ENCODE results near the gene IFTAP. TPM values are rescaled to one million over a fixed set of nuclear protein-coding genes. Genes with fewer than 3 reads are reported as not detected.

IFTAP gene
- total RNA-seq, 1 experiment from 2014 or later, result 4.1 TPM

DNA sequence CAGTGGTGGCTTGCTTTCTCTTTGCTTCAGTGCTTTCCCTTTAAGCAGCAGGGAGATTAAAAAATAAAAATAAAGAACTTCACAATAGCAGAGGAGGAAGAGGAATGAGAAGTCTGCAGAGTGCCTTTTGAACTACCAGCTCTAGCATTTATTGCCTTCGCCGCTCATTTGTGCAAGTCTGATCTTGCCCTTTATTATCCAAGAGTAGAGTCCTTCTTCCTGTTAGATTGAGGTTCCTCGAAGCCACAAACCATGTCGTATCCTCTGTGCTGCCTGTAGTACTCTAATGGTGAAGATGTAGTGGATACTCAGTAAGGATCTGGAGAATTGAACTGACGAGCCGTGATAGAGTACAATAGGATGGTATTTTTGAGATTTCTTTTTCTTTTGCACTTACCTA is 105.0 kb downstream of the IFTAP start:
- Mint-ChIP-seq H3K27ac (no peak overlapping the region), H3K4me1 (peaks cover 23% of the 10 kb centered on the region), H3K27me3 (ENCODE audit: low read depth) (no peaks in the 10 kb centered on the region; the same call in none of the 2 replicates), H3K9me3 (peaks cover 79% of the 10 kb centered on the region), H3K36me3 (peaks cover 54% of the 10 kb centered on the region), H3K4me3 (no peak overlapping the region)
- ATAC-seq (no peak), DNase-seq (ENCODE audit: low spot score) (no peak)
- POLR2A ChIA-PET, result no interaction called here
- CTCF ChIA-PET, result no interaction called here
- TF ChIP-seq TCF7 (CRISPR knock-in tag; IDR thresholded peaks at IDR 0.05; ENCODE audit: low read depth) (no peak), FOXP1 (CRISPR knock-in tag; IDR thresholded peaks at IDR 0.05; ENCODE audit: borderline replicate concordance) (no peak), MXD4 (CRISPR knock-in tag; IDR thresholded peaks at IDR 0.05; ENCODE audit: borderline replicate concordance) (no peak), ZNF532 (CRISPR knock-in tag; IDR thresholded peaks at IDR 0.05; ENCODE audit: borderline replicate concordance) (no peak), GABPB1 (CRISPR knock-in tag; IDR thresholded peaks at IDR 0.05) (no peak), STAT6 (CRISPR knock-in tag; conservative IDR thresholded peaks at IDR 0.05; ENCODE audit: low read depth) (no peak), ZBTB21 (CRISPR knock-in tag; IDR thresholded peaks at IDR 0.05; ENCODE audit: borderline replicate concordance) (no peak), SOX15 (CRISPR knock-in tag; IDR thresholded peaks at IDR 0.05) (no peak), ZNF138 (CRISPR knock-in tag; conservative IDR thresholded peaks at IDR 0.05) (no peak), CREB1 (CRISPR knock-in tag; IDR thresholded peaks at IDR 0.05) (no peak), ATF2 (CRISPR knock-in tag; IDR thresholded peaks at IDR 0.05; ENCODE audit: borderline replicate concordance, low read depth) (no peak), GTF2I (CRISPR knock-in tag; conservative IDR thresholded peaks at IDR 0.05) (no peak), RORB (CRISPR knock-in tag; IDR thresholded peaks at IDR 0.05) (no peak), OVOL2 (CRISPR knock-in tag; IDR thresholded peaks at IDR 0.05; ENCODE audit: borderline replicate concordance) (no peak), PRRX2 (CRISPR knock-in tag; IDR thresholded peaks at IDR 0.05) (no peak), EMX1 (CRISPR knock-in tag; IDR thresholded peaks at IDR 0.05) (no peak), FOXJ3 (CRISPR knock-in tag; IDR thresholded peaks at IDR 0.05; ENCODE audit: borderline replicate concordance) (no peak), ZNF671 (CRISPR knock-in tag; IDR thresholded peaks at IDR 0.05) (no peak), IRF2 (CRISPR knock-in tag; IDR thresholded peaks at IDR 0.05; ENCODE audit: borderline replicate concordance, low read depth) (no peak)
- TF ChIP-seq, protein P1, sequence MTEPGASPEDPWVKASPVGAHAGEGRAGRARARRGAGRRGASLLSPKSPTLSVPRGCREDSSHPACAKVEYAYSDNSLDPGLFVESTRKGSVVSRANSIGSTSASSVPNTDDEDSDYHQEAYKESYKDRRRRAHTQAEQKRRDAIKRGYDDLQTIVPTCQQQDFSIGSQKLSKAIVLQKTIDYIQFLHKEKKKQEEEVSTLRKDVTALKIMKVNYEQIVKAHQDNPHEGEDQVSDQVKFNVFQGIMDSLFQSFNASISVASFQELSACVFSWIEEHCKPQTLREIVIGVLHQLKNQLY (CRISPR knock-in tag; IDR thresholded peaks at IDR 0.05), result no peak
